Loucy (cell line): ENCODE data around the gene SRD5A3.

Experiments used
- EZH2phosphoT487 ChIP-seq: fragments of 200-600 bp; IDR thresholded peaks from 2 replicates; pipeline ENCODE4 v1.6.1; 2018; ENCODE audit warnings: antibody characterized with exemption, mild to moderate bottlenecking, moderate library complexity, borderline replicate concordance
- TF ChIP-seq, protein P1 (sequence below): fragments of 200-600 bp; sonication (generic); conservative IDR thresholded peaks from 2 replicates; pipeline ENCODE4 v1.5.1; 2014; ENCODE audit warnings: mild to moderate bottlenecking, antibody characterized with exemption, low read length

DNA sequence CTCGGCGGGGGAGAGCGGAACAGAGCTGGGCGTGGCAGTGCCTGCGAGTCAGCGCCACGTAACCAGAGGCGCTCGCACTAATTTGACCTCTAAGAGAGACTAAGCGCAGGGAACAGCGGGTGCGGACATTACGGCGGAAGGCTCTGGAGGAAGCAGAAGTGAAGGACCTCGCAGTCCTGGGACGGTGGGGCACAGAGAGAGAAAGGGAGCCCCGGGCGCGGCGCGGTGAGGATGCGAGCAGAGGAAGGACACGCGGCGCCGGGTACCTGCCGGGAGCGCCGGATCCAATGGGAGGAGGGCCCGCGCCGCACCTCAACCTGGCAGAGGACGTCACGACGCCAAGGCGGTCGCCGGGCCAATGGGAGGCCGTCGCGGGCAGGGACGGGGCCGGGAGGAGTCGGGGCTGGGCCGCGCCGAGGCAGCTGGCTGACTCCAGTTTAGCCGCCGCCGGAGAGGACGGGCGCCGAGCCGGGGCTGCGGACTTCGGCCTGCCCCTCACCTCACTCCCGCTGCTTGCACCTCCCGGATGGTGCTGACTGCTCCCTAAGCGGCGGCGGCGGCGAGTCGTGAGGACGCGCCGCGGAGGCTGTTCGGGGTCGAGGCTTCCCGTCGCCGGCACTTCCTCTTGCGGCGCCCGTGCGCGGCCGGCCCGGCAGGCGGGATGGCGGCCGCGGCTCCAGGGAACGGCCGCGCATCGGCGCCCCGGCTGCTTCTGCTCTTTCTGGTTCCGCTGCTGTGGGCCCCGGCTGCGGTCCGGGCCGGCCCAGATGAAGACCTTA lies 49.7 kb downstream of the SRD5A3 start, which contains the start of gene TMEM165:
- TF ChIP-seq, protein P1, sequence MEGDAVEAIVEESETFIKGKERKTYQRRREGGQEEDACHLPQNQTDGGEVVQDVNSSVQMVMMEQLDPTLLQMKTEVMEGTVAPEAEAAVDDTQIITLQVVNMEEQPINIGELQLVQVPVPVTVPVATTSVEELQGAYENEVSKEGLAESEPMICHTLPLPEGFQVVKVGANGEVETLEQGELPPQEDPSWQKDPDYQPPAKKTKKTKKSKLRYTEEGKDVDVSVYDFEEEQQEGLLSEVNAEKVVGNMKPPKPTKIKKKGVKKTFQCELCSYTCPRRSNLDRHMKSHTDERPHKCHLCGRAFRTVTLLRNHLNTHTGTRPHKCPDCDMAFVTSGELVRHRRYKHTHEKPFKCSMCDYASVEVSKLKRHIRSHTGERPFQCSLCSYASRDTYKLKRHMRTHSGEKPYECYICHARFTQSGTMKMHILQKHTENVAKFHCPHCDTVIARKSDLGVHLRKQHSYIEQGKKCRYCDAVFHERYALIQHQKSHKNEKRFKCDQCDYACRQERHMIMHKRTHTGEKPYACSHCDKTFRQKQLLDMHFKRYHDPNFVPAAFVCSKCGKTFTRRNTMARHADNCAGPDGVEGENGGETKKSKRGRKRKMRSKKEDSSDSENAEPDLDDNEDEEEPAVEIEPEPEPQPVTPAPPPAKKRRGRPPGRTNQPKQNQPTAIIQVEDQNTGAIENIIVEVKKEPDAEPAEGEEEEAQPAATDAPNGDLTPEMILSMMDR = no peak
- no peak for TF ChIP-seq EZH2phosphoT487
